Kidney epithelial cell (primary cell): Measurements from ENCODE around the gene SLC15A3. TPM values are rescaled to one million over a fixed set of nuclear protein-coding genes. Genes with fewer than 3 reads are reported as not detected.

Experiments used
- DNase-seq: peaks from one replicate; pipeline ENCODE4 v3.0.0-alpha.2; 2010; ENCODE audit warnings: low read depth
- H3K27me3 ChIP-seq: 2 replicates; pipeline ENCODE4 v1.6.0; 2011; ENCODE audit warnings: low read length; ENCODE audit not compliant: control insufficient read depth, insufficient read depth
- H3K36me3 ChIP-seq: 2 replicates; pipeline ENCODE4 v1.5.1; 2011; ENCODE audit warnings: low read length; ENCODE audit not compliant: control insufficient read depth, insufficient read depth
- H3K4me3 ChIP-seq: 2 replicates; pipeline ENCODE4 v1.5.1; 2011; ENCODE audit warnings: low read depth, mild to moderate bottlenecking, control low read depth, low read length
- CTCF ChIP-seq: IDR thresholded peaks from 2 replicates; pipeline ENCODE4 v1.5.1; 2011; ENCODE audit warnings: mild to moderate bottlenecking, moderate library complexity, low read length, control low read depth, inconsistent platforms; ENCODE audit not compliant: insufficient read depth, poor library complexity, severe bottlenecking
- total RNA-seq: library from RNA; depleted of rRNA; stranded (reverse); fragments of >200 nt; gene quantifications from 2 replicates; pipeline ENCODE4 v1.2.3, GENCODE V29; 2015

SLC15A3 gene
- total RNA-seq, 1 donor from 2014 or later: 2.4 TPM

GRCh38 chr11:60937811-60938210 lies 14.2 kb downstream of the SLC15A3 start:
- TF ChIP-seq CTCF: no peak
- no peaks in the 10 kb centered on the region for H3K27me3 ChIP-seq
- H3K36me3 ChIP-seq: no peaks in the 10 kb centered on the region
- H3K4me3 ChIP-seq: no peak overlapping the region
- DNase-seq: no peak

- no peak for DNase-seq
- TF ChIP-seq CTCF: no peak
- H3K27me3 ChIP-seq: no peaks in the 10 kb centered on the region
These were observed 14.8 kb downstream of the SLC15A3 start for GRCh38 chr11:60937144-60937527.

GRCh38 chr11:60936467-60937143 lies 15.4 kb downstream of the SLC15A3 start:
- no peak for DNase-seq
- Histone ChIP-seq H3K36me3 (no peaks in the 10 kb centered on the region), H3K27me3 (no peaks in the 10 kb centered on the region), H3K4me3 (no peak overlapping the region)
- no peak for TF ChIP-seq CTCF

More at GRCh38 chr11:60937144-60937527, 14.8 kb downstream of the SLC15A3 start:
- Histone ChIP-seq H3K36me3 (no peaks in the 10 kb centered on the region), H3K4me3 (no peak overlapping the region)

- no peak for TF ChIP-seq CTCF
- H3K27me3 ChIP-seq: no peaks in the 10 kb centered on the region
- H3K4me3 ChIP-seq: no peak overlapping the region
- no peaks in the 10 kb centered on the region for H3K36me3 ChIP-seq
- no peak for DNase-seq
These were observed 16.1 kb downstream of the SLC15A3 start for GRCh38 chr11:60935676-60936442.

- no peak for DNase-seq
- H3K36me3 ChIP-seq: peaks cover 1% of the 10 kb centered on the region
- TF ChIP-seq CTCF: no peak
These were observed 17.0 kb downstream of the SLC15A3 start for GRCh38 chr11:60934790-60935605.

More at GRCh38 chr11:60934790-60935605, 17.0 kb downstream of the SLC15A3 start:
- no peak overlapping the region for H3K4me3 ChIP-seq
- no peaks in the 10 kb centered on the region for H3K27me3 ChIP-seq
